CD4-positive, alpha-beta T cell treated with Interleukin-1 beta for 1 hour (primary cell): ENCODE measurements around the gene FAM163A.
A peak's percentile ranks its signal among the peaks of the same experiment; 100 is the strongest.
"Not testable (repeated sequence)": the region's sequence is repeated elsewhere in the genome, so short reads cannot be mapped to it uniquely, and the experiment has no call there.

ENCODE experiments used
- DNase-seq, 2 donors: peaks; one replicate each; pipeline ENCODE4 v3.0.0-alpha.2; 2020 to 2022

Gene FAM163A

GRCh38 chr1:179742717-179743678, at the start of gene FAM163A:
Gene FAM163A (plus strand): TSS chr1:179743291. CDS start chr1:179813098, 69,807 bp downstream.
- DNase-seq = no peak

GRCh38 chr1:179694530-179694929, 48.6 kb upstream of the FAM163A start:
- DNase-seq = not testable (repeated sequence)

- DNase-seq = no peak
Measured at GRCh38 chr1:179702946-179703539, 40.0 kb upstream of the FAM163A start.

- peak; percentile 56 to 65 for DNase-seq
Measured at GRCh38 chr1:179706339-179706941, 36.7 kb upstream of the FAM163A start.

- no peak for DNase-seq
Measured at GRCh38 chr1:179707406-179707805, 35.7 kb upstream of the FAM163A start.

- no peak for DNase-seq
Measured at GRCh38 chr1:179708434-179709195, 34.5 kb upstream of the FAM163A start.

- DNase-seq = peak; percentile 53 to 67
Measured at GRCh38 chr1:179709841-179710329, 33.2 kb upstream of the FAM163A start.

GRCh38 chr1:179714159-179714558, 28.9 kb upstream of the FAM163A start:
- no peak for DNase-seq

- DNase-seq = no peak
Measured at GRCh38 chr1:179714623-179715022, 28.5 kb upstream of the FAM163A start.

- DNase-seq = no peak
Measured at GRCh38 chr1:179719272-179719671, 23.8 kb upstream of the FAM163A start.

- no peak for DNase-seq
Measured at GRCh38 chr1:179728271-179728670, 14.8 kb upstream of the FAM163A start.

- no peak for DNase-seq
Measured at GRCh38 chr1:179729881-179730280, 13.2 kb upstream of the FAM163A start.

- DNase-seq = no peak
Measured at GRCh38 chr1:179731643-179732042, 11.4 kb upstream of the FAM163A start.

- no peak for DNase-seq
Measured at GRCh38 chr1:179742291-179742690, 800 bp upstream of the FAM163A start.

GRCh38 chr1:179743679-179744400, 749 bp downstream of the FAM163A start:
- no peak for DNase-seq

GRCh38 chr1:179744401-179745130, 1.5 kb downstream of the FAM163A start:
- no peak for DNase-seq

GRCh38 chr1:179745131-179745611, 2.1 kb downstream of the FAM163A start:
- DNase-seq = no peak

- DNase-seq = no peak
Measured at GRCh38 chr1:179745743-179746142, 2.7 kb downstream of the FAM163A start.

GRCh38 chr1:179747611-179748010, 4.5 kb downstream of the FAM163A start:
- no peak for DNase-seq

GRCh38 chr1:179748772-179749171, 5.7 kb downstream of the FAM163A start:
- DNase-seq = no peak

- no peak for DNase-seq
Measured at GRCh38 chr1:179750630-179751029, 7.5 kb downstream of the FAM163A start.
